GM19395 (cell line): ENCODE measurements around the gene CES2.

Experiments used
- ATAC-seq: cut with Tn5 transposase; IDR thresholded peaks from one replicate; pipeline ENCODE4 v1.9.1; 2021; ENCODE audit warnings: mild to moderate bottlenecking, moderate library complexity; ENCODE audit not compliant: unreplicated experiment

CES2 gene

GRCh38 chr16:66902648-66903543, 32.4 kb upstream of the CES2 start:
- ATAC-seq, result no peak

- no peak for ATAC-seq
Observed at GRCh38 chr16:66903544-66904427, 31.5 kb upstream of the CES2 start.

GRCh38 chr16:66904428-66904845, 30.9 kb upstream of the CES2 start:
- no peak for ATAC-seq

- ATAC-seq, result no peak
Observed at GRCh38 chr16:66904846-66905632, 30.3 kb upstream of the CES2 start.

- no peak for ATAC-seq
Observed at GRCh38 chr16:66905633-66906539, 29.4 kb upstream of the CES2 start.

GRCh38 chr16:66906916-66907836, 28.1 kb upstream of the CES2 start:
- no peak for ATAC-seq

- ATAC-seq, result no peak
Observed at GRCh38 chr16:66908116-66908515, 27.2 kb upstream of the CES2 start.

GRCh38 chr16:66908762-66909559, 26.4 kb upstream of the CES2 start:
- no peak for ATAC-seq

- ATAC-seq, result no peak
Observed at GRCh38 chr16:66910175-66910940, 25.0 kb upstream of the CES2 start.

- ATAC-seq, result no peak
Observed at GRCh38 chr16:66911112-66911511, 24.2 kb upstream of the CES2 start.

GRCh38 chr16:66911801-66912200, 23.5 kb upstream of the CES2 start:
- no peak for ATAC-seq

- no peak for ATAC-seq
Observed at GRCh38 chr16:66913081-66913480, 22.2 kb upstream of the CES2 start.

GRCh38 chr16:66913711-66914110, 21.6 kb upstream of the CES2 start:
- no peak for ATAC-seq

GRCh38 chr16:66914541-66914940, 20.8 kb upstream of the CES2 start:
- ATAC-seq, result no peak

- ATAC-seq, result no peak
Observed at GRCh38 chr16:66915041-66915440, 20.3 kb upstream of the CES2 start.

- ATAC-seq, result no peak
Observed at GRCh38 chr16:66916518-66916917, 18.8 kb upstream of the CES2 start.

GRCh38 chr16:66917741-66918140, 17.6 kb upstream of the CES2 start:
- no peak for ATAC-seq
